Peyer's patch (tissue), 4 donors: ENCODE data around the gene HAUS3.

Source experiments
- CTCF ChIP-seq, 6 experiments: fragments of 450-650 bp in 4 of 6; fragments of 200-600 bp in 2 of 6; sonication (generic) in 1 of 6; IDR thresholded peaks; one replicate each; pipeline ENCODE4 v1.5.1; 2017 to 2019; ENCODE audit warnings: antibody characterized with exemption in 6 of 6, mild to moderate bottlenecking in 3 of 6, moderate library complexity in 1 of 6
- POLR2A ChIP-seq, 2 donors: fragments of 450-650 bp; IDR thresholded peaks; one replicate each; pipeline ENCODE4 v1.5.1; 2017; ENCODE audit warnings: antibody characterized with exemption in 2 of 2, mild to moderate bottlenecking in 2 of 2, moderate library complexity in 2 of 2

DNA sequence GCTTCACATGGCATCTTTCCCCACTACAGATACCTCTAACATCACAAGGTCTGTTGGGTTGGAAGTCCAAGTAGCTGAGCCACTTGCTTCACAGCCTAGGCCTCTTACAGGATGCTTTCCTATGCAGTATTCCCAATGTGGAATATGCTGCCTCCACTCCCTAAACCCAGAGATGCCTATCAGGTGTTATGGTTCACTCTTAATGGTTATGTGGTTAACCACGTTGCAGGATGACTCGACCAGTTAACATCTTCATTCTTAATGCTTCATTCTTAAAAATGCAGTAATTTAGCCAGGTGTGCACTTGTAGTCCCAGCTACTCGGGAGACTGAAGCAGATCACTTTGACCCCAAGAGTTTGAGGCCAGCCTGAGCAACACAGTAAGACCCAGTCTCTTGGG, 24.2 kb downstream of the HAUS3 start:
- TF ChIP-seq CTCF (IDR thresholded peaks at IDR 0.05) (no peak), POLR2A (IDR thresholded peaks at IDR 0.05) (no peak)
